HG02885 (cell line): ENCODE measurements around the gene LTB4R2.
A peak's percentile ranks its signal among the peaks of the same experiment; 100 is the strongest.

Experiments used
- ATAC-seq: cut with Tn5 transposase; IDR thresholded peaks from one replicate; pipeline ENCODE4 v1.9.1; 2021; ENCODE audit warnings: mild to moderate bottlenecking; ENCODE audit not compliant: unreplicated experiment, poor library complexity

Gene LTB4R2

DNA sequence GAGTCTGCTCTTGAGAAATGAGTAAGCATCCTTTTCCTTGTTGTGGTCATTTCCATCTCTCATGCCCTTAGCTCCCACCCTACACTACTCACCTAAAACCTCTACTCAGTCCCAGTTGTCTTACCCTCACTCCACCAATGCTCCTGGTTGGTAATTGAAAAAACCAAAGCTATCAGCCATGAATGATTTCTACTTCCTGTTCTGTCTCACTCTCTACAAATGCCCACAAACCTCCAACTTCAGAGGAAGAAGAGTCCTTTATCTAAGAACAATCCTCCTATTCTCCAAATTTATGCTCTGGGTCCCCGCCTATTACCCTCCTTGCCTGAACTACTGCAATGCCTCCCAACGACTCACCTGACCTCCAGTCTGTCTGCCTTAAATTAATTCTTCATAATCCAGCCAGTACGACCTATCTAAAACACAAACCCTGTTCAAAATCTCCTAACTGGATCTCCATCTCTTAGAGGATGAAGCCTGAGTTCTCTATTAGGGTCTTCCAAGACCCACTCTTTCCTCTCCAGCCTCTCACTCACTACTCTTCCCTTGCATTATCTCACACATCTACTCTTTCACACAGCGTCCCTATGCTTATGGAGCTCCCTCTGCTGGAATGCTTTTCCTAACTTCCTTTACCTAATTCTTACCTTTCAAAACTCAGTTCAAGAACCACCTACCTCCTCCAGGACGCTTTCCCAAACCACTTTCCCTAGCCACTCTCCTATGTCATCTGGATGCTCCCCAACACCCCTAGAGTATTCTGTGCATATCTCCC, 12.6 kb upstream of the LTB4R2 start:
- peak; percentile 3 for ATAC-seq

DNA sequence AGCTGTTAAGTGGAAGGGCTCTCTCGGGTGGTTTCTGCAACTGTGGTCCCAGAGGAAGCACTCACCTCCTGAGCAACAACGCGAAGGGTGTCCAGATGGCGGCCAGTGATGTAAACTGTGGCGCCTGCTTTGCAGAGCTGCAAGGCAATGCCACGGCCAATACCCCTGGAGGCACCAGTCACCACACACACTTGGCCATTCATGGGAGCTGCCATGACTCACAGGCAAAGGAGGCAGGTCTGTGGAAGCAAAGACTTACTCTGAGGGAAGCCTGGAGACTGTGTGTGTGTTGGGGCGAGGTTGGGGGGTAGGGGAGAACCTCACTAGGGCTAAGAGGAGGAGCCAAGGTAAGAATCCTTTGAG, 11.1 kb upstream of the LTB4R2 start:
- peak; percentile 4 for ATAC-seq

DNA sequence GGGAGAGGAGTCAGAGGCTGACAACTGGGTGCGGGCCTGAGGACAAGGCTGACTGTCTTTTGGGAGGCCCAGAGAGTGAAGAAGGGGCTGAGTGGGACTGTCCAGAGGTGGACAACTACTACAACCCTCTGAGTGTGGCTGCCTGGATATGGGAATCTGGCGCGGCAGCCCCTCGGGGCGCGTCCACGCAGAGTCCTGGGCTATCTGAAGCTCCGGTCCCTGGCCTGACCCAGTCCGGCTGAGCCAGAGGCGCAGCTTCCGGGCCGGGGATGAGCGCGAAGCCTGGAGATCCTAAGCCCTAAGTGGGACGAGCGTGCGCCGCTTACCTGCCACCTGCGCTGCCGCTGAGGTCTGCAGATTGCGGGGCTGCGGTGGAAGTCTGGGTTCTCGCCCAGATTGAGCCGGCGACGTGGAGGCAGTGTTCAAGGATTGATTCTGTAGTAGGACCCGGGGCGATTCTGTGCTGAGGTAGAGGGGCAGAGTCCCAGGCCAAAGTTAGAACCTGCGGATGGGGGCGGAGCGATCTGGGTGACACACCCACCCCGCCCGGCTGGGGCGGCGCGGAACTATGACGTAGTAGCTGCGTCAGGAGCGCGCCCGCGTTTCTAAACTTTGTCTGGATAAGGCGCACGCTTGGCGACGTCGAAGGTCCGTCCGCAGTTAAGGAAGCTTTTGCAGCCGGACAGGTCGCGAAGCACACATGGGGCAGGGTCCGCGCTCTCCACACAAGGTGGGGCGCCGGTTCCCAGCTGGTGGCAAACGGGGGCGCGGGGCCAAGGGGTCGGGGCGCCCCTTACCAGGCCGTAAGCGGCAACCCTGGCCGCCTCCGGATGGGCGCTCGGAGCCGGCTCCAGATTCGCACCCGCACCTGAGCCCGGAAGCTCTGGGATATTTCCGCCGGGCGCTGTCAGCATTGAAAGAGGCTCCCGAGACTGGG, 10.4 kb upstream of the LTB4R2 start, which contains the start of the genes DHRS1 and NOP9:
TSS of gene DHRS1 (minus strand) at position 526 of the 937 bp plus-strand sequence. CDS start 674 bp downstream, outside the sequence.
TSS of gene NOP9 (plus strand) at position 596 of the 937 bp plus-strand sequence. CDS start at position 701, 105 bp downstream.
- peak; percentile 78 for ATAC-seq

DNA sequence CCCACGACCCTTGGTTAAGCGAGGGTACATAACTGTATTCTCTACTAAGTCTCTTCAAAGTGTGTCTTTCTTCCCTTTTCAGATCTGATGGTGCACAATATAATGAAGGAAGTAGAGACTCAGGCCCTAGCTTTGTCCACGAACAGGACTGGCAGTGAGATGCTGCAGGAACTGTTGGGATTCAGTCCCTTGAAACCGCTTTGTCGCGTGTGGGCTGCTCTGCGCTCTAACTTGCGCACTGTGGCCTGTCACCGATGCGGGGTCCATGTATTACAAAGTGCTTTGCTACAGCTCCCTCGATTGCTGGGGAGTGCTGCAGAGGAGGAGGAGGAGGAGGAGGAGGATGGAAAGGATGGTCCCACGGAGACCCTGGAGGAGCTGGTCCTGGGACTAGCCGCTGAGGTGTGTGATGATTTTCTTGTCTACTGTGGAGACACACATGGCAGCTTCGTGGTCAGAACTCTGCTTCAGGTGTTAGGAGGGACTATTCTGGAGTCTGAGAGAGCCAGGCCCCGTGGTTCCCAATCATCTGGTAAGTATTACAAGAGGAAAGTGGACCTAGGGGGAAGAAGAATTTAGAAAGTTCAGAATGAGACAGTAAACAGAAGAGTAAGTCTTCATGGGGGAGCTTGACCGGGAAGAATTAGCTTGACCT, 9.5 kb upstream of the LTB4R2 start:
- no peak for ATAC-seq

DNA sequence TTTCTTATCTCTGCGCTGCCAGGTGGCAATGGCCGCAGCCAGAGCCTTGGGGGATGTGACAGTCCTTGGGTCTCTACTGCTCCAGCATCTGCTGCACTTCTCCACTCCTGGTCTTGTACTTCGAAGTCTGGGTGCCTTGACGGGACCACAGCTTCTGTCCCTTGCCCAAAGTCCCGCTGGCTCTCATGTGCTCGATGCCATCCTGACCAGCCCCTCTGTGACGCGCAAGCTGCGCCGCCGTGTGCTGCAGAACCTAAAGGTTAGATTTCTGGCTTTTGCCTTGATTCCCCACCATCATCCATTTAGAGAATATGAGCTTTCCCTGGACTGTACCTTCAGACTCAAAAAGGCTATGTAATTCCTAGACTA, 5.9 kb upstream of the LTB4R2 start:
- ATAC-seq = no peak

DNA sequence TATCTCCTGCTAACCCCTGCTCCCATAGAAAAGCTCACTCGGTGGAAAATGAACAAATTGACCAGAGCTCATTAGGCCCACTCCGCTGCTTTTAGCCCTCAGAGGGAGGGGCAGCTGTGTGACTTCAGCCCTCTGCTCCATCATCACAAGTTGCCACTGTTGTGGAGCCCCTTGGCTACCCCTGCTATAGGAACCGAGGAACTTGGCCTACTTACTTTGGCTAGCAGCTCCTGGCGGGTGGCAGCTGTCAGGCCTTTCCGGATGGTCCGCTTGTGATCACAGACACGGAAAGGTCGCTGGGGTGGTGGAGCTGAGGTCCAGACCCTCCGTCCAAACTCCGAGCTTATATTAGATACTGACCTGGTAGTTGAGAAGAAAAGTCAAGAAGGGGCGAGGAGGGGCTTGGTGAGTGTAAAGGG, 2.8 kb upstream of the LTB4R2 start:
- ATAC-seq = no peak

DNA sequence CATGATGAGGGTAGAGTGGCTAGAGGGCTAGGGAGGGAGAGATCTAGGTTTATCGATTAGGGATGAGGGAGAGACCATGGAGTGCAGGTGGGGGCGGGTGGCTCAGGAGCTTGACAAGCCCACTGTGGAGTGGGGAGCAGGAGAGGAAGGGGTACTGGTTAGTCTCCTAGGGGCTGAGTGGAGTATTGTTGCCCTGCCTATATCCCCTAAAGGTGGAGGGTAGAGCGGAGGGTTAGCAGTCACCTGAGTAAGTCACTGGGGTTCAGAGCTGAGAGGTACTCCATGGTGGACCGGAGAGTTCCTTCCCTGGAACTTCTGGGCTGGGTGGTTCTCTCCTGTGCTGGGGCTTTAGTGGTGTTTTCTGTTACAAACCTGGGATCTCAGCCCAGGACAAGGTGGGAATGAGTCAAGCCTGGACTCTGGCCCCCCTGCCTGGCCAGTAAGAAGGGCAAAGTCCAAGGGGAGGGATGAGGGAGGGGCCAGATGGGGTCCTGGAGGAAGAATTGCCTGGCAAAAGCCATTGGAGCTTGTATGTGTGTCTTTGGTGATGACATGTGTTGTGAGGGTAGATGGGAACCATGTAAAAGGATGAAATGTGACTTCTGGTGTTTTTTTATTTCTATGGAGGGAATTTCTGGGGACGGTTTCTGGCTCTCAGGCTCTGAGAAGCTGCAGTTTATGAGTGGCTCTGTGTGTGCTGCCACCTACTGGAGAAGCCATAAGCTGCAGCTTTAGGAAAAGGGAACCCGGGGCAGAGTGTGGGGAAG, 2.2 kb upstream of the LTB4R2 start, which contains the start of gene CIDEB:
TSS of gene CIDEB (minus strand) at position 403 of the 767 bp plus-strand sequence. CDS start at position 284, 119 bp downstream.
- no peak for ATAC-seq

DNA sequence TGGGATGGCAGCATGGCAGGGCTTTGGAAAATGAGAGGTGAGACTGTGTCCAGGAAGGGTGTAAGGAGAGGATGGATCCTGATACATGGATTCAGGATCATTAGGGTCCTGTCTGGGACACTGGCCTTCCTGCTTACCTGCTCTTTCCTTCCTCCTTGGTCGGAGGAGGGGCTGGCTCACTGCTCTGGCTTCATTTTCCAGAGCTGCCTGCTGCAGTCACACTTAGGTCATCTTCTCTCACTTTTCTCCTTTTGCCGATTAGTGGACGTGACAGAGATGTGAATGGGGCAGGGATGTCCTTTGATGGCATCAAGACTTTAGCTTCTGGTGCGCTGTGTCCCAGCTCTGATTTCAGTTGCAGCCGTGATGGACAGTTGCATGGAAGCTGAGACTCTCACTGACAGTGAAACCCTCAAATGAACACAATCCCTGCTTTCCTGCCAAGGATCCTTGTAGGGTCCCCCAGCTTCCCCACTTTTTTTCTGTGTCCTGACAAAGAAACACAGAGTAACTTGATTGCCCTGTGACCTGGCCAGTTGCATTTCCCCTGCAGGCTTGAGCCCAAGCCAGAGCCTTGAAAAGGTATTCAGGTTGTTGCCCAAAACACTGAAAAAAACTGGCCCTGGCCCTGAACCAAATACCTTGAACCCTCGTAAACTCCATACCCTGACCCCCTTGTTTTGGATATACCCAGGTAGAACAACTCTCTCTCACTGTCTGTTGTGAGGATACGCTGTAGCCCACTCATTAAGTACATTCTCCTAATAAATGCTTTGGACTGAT, 1.4 kb upstream of the LTB4R2 start:
- no peak for ATAC-seq

DNA sequence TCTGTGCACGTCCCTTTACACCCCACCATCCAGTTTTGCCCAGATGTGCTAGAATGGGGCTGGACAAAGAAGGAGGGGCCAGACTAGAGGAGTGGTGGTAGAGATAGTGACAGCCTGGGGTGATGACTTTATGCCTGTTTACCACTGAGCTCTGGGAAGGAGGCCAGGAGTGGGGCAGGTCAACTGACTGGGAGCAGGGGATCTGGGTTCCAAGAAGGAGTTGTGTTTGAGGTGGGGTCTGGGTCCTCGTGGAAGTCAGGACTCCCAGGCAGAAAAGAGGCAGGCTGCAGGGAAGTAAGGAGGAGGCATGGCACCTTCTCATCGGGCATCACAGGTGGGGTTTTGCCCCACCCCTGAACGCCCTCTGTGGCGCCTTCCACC, 315 bp downstream of the LTB4R2 start:
- no peak for ATAC-seq

DNA sequence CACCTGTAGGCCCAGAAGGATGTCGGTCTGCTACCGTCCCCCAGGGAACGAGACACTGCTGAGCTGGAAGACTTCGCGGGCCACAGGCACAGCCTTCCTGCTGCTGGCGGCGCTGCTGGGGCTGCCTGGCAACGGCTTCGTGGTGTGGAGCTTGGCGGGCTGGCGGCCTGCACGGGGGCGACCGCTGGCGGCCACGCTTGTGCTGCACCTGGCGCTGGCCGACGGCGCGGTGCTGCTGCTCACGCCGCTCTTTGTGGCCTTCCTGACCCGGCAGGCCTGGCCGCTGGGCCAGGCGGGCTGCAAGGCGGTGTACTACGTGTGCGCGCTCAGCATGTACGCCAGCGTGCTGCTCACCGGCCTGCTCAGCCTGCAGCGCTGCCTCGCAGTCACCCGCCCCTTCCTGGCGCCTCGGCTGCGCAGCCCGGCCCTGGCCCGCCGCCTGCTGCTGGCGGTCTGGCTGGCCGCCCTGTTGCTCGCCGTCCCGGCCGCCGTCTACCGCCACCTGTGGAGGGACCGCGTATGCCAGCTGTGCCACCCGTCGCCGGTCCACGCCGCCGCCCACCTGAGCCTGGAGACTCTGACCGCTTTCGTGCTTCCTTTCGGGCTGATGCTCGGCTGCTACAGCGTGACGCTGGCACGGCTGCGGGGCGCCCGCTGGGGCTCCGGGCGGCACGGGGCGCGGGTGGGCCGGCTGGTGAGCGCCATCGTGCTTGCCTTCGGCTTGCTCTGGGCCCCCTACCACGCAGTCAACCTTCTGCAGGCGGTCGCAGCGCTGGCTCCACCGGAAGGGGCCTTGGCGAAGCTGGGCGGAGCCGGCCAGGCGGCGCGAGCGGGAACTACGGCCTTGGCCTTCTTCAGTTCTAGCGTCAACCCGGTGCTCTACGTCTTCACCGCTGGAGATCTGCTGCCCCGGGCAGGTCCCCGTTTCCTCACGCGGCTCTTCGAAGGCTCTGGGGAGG, 985 bp downstream of the LTB4R2 start, which contains the start of gene LTB4R:
TSS of gene LTB4R (plus strand) at position 857 of the 959 bp plus-strand sequence. CDS start 4,150 bp downstream, outside the sequence.
- ATAC-seq = peak; percentile 70

DNA sequence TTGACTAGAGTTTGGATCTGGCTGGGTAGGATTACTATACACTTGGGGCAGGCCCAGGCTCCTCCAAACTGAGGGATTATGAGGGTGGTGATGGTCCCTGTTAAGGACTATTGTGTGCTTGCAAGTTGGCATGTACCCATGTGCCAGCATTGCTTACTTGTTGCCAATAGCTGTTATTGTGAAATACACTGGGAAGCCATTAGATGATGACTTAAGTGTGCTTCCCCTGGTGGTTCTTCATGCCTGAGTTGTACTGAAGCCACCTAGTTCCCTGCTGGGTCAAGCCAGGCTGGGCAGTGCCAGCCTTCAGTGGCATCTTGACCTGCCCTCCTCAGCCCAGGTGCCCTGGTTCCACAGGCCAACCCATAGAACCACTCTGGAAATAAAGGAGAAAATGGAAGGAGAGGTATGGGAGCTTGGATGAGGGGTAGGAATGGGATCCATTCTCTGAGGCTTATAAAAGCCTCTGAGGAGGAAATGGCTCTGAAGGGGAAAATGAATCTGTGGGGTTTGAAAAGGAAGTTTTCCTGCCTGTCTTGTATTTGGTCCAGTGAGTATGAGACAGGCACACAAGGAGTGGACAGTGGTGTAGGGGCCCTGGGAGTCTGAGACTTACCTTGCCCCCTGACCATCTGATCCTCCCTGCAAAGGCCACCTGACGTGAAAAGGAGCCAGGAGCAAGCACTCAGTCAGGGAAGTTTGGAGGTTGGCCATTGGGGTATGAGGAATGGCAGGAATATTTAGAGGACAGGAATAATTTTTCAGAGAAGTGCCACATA, 2.1 kb downstream of the LTB4R2 start:
- ATAC-seq = no peak

DNA sequence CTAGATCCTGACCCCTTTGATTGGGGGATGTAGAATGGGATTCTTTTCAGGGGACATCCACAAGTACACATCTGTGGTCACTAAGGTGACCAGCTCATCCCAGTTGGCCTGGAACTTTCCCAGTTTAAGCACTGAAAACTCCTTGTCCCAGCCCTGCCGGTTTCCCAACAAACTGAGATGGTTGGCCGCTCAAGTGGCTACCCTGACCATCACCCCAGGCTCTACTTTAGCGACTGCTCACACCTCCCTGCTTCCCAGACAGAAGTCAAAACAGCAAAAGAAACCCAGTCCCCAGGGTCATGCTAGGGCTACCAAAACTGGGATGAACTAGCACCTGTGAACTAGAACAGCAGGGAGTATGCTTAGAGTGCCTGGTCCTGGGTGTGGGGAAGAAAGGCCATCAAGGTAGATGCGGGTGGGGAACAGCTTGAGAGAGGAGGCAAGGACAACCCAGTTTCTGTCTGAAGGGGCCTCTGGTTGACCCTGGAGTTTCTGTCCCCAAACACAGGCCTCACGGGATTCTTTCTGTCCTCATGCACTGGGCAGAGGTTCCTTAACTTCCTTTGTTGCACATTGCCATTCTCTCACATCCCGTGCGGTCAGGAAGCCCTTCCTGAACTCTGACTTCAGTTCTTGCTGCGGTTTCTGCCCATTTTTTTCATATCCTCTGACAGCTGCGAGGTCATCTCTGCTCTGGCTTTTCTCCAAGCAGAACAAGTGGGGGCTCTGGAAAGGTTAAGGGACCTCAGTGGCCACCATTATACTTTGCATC, 3.0 kb downstream of the LTB4R2 start:
- ATAC-seq = no peak

DNA sequence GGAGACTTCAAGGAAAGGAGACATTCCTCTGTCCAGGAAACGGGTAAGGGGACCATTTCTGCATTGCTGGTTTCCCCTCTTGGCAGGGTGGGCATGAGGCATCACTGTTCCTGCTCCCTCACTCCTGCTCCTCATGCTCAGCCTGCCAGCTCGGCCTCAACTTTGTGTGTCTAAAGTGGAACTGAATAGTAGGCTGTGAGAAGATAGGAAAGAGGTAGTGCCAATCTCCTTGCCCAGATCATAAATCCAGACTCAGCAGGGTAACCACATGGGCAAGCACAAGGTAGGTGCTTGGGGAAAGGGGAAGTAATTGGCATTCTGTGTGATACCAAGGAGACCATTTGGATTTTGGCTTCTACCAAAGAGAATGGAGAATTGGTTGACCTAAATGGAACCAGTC, 4.0 kb downstream of the LTB4R2 start:
- ATAC-seq = no peak

DNA sequence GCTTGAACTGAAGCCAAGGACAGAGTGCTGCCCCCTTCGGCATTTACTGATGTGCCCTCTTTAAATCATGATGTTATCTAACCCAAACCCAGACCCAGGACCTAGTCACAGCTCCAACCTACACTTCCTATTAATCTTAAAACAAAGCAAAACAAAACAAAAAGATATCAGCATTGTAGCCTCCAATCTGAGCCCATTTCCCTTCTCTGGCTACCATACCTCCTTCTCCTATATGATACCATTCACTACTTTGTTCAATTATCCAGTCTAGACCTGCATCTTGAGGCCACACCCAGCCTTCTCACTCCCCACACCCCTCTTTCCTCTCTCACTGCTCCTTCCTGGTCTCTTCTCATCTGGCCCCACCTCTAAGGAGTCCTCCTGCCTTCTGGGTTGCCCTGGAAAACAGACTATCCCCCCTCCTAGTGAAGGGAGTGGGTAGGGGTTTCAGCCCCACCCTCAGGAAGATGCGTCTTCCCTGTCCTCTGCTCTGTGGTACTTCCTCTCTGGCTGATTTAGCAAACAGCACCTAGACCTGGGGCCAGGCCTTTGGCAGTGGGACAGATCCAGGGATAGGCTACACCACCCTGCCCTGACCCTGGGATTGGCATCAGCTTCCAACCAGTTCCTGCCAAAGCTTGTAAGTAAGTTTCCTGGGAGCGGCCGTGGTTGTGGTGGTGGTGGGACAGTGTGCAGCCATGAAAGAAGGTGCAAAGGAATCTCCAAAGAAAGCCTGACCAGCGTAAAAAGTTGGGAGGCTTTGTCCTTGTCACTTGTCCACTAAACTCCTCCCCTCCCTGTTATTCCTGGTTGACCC, 4.6 kb downstream of the LTB4R2 start:
- no peak for ATAC-seq

DNA sequence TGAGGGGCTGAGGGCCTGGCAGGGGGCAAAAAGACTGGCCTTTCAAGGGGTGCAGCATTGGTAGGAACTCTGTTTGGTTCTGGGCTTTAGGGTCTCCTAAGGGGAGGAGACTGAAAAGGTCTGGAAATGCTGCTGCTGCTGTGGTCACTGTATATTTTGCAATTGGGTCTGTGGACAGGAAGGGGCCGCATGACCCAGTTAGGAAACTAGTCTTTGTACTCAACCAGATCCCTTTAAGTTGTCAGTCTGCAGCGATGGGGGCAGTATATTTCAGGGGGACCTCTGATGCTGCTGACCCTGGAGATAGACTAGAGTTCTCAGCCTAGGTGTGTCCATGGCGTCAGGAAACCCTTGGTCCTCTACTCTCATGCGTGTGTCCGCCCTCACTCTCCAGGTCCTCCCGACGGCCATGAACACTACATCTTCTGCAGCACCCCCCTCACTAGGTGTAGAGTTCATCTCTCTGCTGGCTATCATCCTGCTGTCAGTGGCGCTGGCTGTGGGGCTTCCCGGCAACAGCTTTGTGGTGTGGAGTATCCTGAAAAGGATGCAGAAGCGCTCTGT, 5.4 kb downstream of the LTB4R2 start:
- no peak for ATAC-seq
